K562 (cell line): ENCODE data around the gene CYSTM1. TPM values are rescaled to one million over a fixed set of nuclear protein-coding genes. Genes with fewer than 3 reads are reported as not detected.

Source experiments
- ATAC-seq: fragments of 200-7000 bp; cut with Tn5 transposase; 3 replicates; pipeline ENCODE4 v1.9.1; 2020; ENCODE audit warnings: moderate library complexity
- BruUV-seq: library from RNA; stranded (reverse); fragments of 400-500 nt; replicated peaks from 2 replicates; lab custom pipeline; 2021; lab: Mats Ljungman, UMichigan
- CTCF ChIA-PET: fragments of 300-600 bp; formaldehyde crosslinking; extraction: SDS; loops from one replicate; lab custom pipeline; 2021; ENCODE audit warnings: low intra/inter-chr PET ratio; lab: Yijun Ruan, JAX
- POLR2A ChIA-PET: fragments of 300-600, 350-650 bp; sonication (Branson Sonifier 250); formaldehyde crosslinking; extraction: SDS; loops from one replicate; lab custom pipeline; 2021; ENCODE audit warnings: antibody characterized with exemption, inconsistent platforms; lab: Yijun Ruan, JAX
- DNase-seq, 4 experiments: peaks; one replicate each; pipeline versions ENCODE4 v3.0.0 to v3.0.0-alpha.2; 2011 to 2018; ENCODE audit warnings: low spot score in 3 of 4, mixed read lengths in 3 of 4; ENCODE audit errors: extremely low read depth in 1 of 4
- FAIRE-seq: peaks from 2 replicates; lab custom pipeline; 2011; peaks lifted over from hg19 to GRCh38; lab: Jason Lieb, UNC
- H2AFZ ChIP-seq: 2 replicates; pipeline ENCODE4 v1.6.0; 2011; ENCODE audit warnings: low read depth, low read length, control low read depth, inconsistent platforms
- H3K27ac ChIP-seq: fragments of 200-600 bp; 3 replicates; pipeline ENCODE4 v1.8.0; 2011; ENCODE audit warnings: low read depth, mild to moderate bottlenecking, control low read depth, inconsistent platforms, low read length, moderate library complexity, mixed read lengths; ENCODE audit errors: extremely low read depth
- H3K27me3 ChIP-seq, 2 experiments: fragments of 300-600 bp in 1 of 2; 2 replicates in 1 of 2; 3 replicates in 1 of 2; pipeline versions ENCODE4 v1.6.0 to v1.8.0; 2011; ENCODE audit warnings: inconsistent platforms in 2 of 2, low read length in 2 of 2, mild to moderate bottlenecking in 1 of 2, mixed read lengths in 1 of 2, moderate library complexity in 1 of 2; ENCODE audit not compliant: control insufficient read depth in 2 of 2, insufficient read depth in 2 of 2
- H3K36me3 ChIP-seq: fragments of 300-600 bp; 3 replicates; pipeline ENCODE4 v1.8.0; 2011; ENCODE audit warnings: mild to moderate bottlenecking, low read length, inconsistent platforms; ENCODE audit not compliant: control insufficient read depth, insufficient read depth
- H3K4me1 ChIP-seq, 2 experiments: fragments of 200-600 bp in 1 of 2; replicated peaks in 1 of 2; 2 replicates in 1 of 2; 3 replicates in 1 of 2; pipeline versions ENCODE4 v1.5.1 to v1.8.0; 2011; ENCODE audit warnings: inconsistent platforms in 2 of 2, low read length in 2 of 2, mild to moderate bottlenecking in 1 of 2, mixed read lengths in 1 of 2, moderate library complexity in 1 of 2; ENCODE audit not compliant: control insufficient read depth in 2 of 2, insufficient read depth in 2 of 2
- H3K4me2 ChIP-seq: 2 replicates; pipeline ENCODE4 v1.6.1; 2011; ENCODE audit warnings: low read length, control low read depth, inconsistent platforms, mixed read lengths; ENCODE audit not compliant: insufficient read depth
- H3K4me3 ChIP-seq: fragments of 200-600 bp; sonication (generic), shearing (Covaris generic); 2 replicates; pipeline ENCODE4 v1.5.1; 2016; ENCODE audit warnings: control low read depth, inconsistent platforms
- H3K79me2 ChIP-seq: fragments of 200-600 bp; 3 replicates; pipeline ENCODE4 v1.8.0; 2011; ENCODE audit warnings: low read length, inconsistent platforms; ENCODE audit not compliant: control insufficient read depth, insufficient read depth
- H3K9ac ChIP-seq, 2 experiments: 2 replicates each; pipeline versions ENCODE4 v1.6.0 to v1.6.1; 2011; ENCODE audit warnings: low read depth in 2 of 2, low read length in 2 of 2, control low read depth in 1 of 2, inconsistent platforms in 1 of 2, mild to moderate bottlenecking in 1 of 2, mixed read lengths in 1 of 2; ENCODE audit not compliant: insufficient read depth in 1 of 2
- H3K9me1 ChIP-seq: one replicate; pipeline ENCODE4 v1.6.0; 2011; ENCODE audit warnings: inconsistent platforms, mild to moderate bottlenecking, low read length, moderate library complexity; ENCODE audit not compliant: control insufficient read depth, insufficient read depth
- H3K9me3 ChIP-seq: replicated peaks from 2 replicates; pipeline ENCODE4 v1.5.1; 2011; ENCODE audit warnings: low read depth, low read length, inconsistent platforms; ENCODE audit not compliant: control insufficient read depth, insufficient read depth
- H4K20me1 ChIP-seq: replicated peaks from 2 replicates; pipeline ENCODE4 v1.6.1; 2011; ENCODE audit warnings: low read length, inconsistent platforms, mixed read lengths; ENCODE audit not compliant: control insufficient read depth, insufficient read depth
- HDAC2 ChIP-seq: fragments of 450-650 bp; IDR thresholded peaks from 2 replicates; pipeline ENCODE4 v1.6.1; 2016; ENCODE audit warnings: mild to moderate bottlenecking
- HOXB6 ChIP-seq: fragments of 250-450 bp; sonication (Bioruptor Pico); IDR thresholded peaks from 2 replicates; pipeline ENCODE4 v1.5.1; 2022; ENCODE audit warnings: mild to moderate bottlenecking, borderline replicate concordance
- KLF6 ChIP-seq: fragments of 250-450 bp; sonication (Bioruptor Pico); IDR thresholded peaks from 2 replicates; pipeline ENCODE4 v1.4.0; 2020; ENCODE audit warnings: mild to moderate bottlenecking, moderate library complexity, borderline replicate concordance
- NFIC ChIP-seq: fragments of 450-650 bp; IDR thresholded peaks from 2 replicates; pipeline ENCODE4 v1.6.1; 2017; ENCODE audit warnings: mild to moderate bottlenecking, inconsistent platforms
- ZKSCAN1 ChIP-seq: fragments of 150-350 bp; IDR thresholded peaks from 2 replicates; pipeline ENCODE4 v1.6.1; 2016; ENCODE audit warnings: low read depth, low read length
- ZNF282 ChIP-seq: sonication (generic); formaldehyde crosslinking; IDR thresholded peaks from 2 replicates; pipeline ENCODE4 v1.8.1; 2023; ENCODE audit warnings: missing genetic modification reagents
- ZNF785 ChIP-seq: fragments of 250-450 bp; sonication (Bioruptor Pico); IDR thresholded peaks from 2 replicates; pipeline ENCODE4 v1.4.0; 2020; ENCODE audit warnings: mild to moderate bottlenecking
- WGBS: fragments of 100-300 bp; shearing (Covaris generic); methylation state at CpG from one replicate; pipeline ENCODE4 v1.1.6; 2016; ENCODE audit warnings: low coverage, mixed read lengths; ENCODE audit not compliant: insufficient coverage; ENCODE audit errors: missing lambda C conversion rate; 5-methylcytosine and 5-hydroxymethylcytosine counted together
- in situ Hi-C: fragments of 300-500 bp; cut with MboI; formaldehyde crosslinking; loops from 4 replicates; pipeline ENCODE4 v1.15.0; 2018; ENCODE audit warnings: inconsistent platforms, mixed read lengths
- intact Hi-C: fragments of 100-400 bp; cut with micrococcal nuclease; formaldehyde crosslinking; loops from 2 replicates; pipeline ENCODE4 v1.14.2; 2022
- polyA plus RNA-seq, 8 experiments: library from polyadenylated mRNA; depleted of rRNA in 4 of 8; stranded (reverse) in 5 of 8; unstranded in 3 of 8; fragments of >200 nt; fragmentation: Nextera tagmentation in 2 of 8; fragmentation: Illumina TruSeq in 1 of 8; extraction: Ambion mirVana in 2 of 8; extraction: Trizol in 1 of 8; gene quantifications; 2 replicates each; pipeline versions ENCODE4 v1.2.1 to v1.2.3, GENCODE V29; 2011 to 2014; ENCODE audit warnings: inconsistent platforms in 1 of 8, missing spikeins in 1 of 8
- total RNA-seq, 7 experiments: library from RNA; depleted of rRNA in 6 of 7; stranded (reverse); fragments of >200 nt in 6 of 7; fragmentation: Illumina TruSeq in 2 of 7; extraction: Trizol in 2 of 7; gene quantifications; 2 replicates each; pipeline versions ENCODE4 v1.2.1 to v1.2.3, GENCODE V29; 2011 to 2021; ENCODE audit warnings: low replicate concordance in 1 of 7
- TF ChIP-seq, protein P1 (sequence below): fragments of 450-650 bp; IDR thresholded peaks from 2 replicates; pipeline ENCODE4 v1.6.1; 2016
- TF ChIP-seq, protein P2 (sequence below): fragments of 450-650 bp; IDR thresholded peaks from 2 replicates; pipeline ENCODE4 v1.6.1; 2016; ENCODE audit warnings: low read depth
- TF ChIP-seq, protein P3 (sequence below): sonication (generic); formaldehyde crosslinking; IDR thresholded peaks from 2 replicates; pipeline ENCODE4 v1.8.1; 2023; ENCODE audit warnings: mild to moderate bottlenecking, missing genetic modification reagents, moderate library complexity

CYSTM1 gene
- total and polyA plus RNA-seq, 9 of the 15 experiments (the other 6 are each of a cell fraction or from before 2014, with no cell fraction given) = 76.1 to 422 (median 108) TPM

DNA sequence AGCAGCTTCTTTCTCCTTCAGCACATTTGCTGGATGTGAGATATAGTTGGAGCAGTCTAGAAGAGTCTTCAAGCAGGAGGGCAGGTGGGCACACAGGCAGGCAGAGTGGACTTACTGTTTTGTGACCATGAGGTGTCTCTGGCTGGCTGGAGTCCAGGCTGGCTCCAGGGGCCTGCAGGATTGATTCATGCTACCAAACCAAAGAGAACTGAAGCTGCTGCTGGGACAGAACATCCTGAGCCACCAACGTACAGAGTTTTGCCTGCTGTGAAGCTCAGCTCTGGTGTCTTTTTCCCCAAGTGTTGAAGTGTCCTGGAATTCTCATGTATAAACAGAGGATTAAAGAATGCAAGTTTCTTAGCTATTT is 45.7 kb downstream of the CYSTM1 start:
- WGBS = 40% methylated on average over 1 of the region's 1 CpG
- no peak for ATAC-seq
- peak overlapping the region; percentile 76; the same call in 2 of the 3 replicates for H3K27ac ChIP-seq
- intact Hi-C loops = no loop called here
- peaks cover 19% of the 10 kb centered on the region for H3K36me3 ChIP-seq
- peak overlapping the region; percentile 39 to 56; a peak in 2 of 4 replicates for H3K9ac ChIP-seq
- ChIA-PET CTCF (no interaction called here), POLR2A (interaction anchor here (1.7 to 2.1 kb wide), 3 partner anchors 10 to 43 kb away, joined by 6 to 8 read pairs (median 7); no protein-coding TSS in a partner anchor)
- TF ChIP-seq ZNF282 (CRISPR knock-in tag) (no peak), ZKSCAN1 (no peak), HDAC2 (no peak), NFIC (peak; percentile 29; the same call in 1 of the 2 replicates), ZNF785 (CRISPR knock-in tag) (no peak), HOXB6 (CRISPR knock-in tag) (no peak), KLF6 (CRISPR knock-in tag) (no peak)
- TF ChIP-seq, protein P1, sequence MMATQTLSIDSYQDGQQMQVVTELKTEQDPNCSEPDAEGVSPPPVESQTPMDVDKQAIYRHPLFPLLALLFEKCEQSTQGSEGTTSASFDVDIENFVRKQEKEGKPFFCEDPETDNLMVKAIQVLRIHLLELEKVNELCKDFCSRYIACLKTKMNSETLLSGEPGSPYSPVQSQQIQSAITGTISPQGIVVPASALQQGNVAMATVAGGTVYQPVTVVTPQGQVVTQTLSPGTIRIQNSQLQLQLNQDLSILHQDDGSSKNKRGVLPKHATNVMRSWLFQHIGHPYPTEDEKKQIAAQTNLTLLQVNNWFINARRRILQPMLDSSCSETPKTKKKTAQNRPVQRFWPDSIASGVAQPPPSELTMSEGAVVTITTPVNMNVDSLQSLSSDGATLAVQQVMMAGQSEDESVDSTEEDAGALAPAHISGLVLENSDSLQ = no peak
- TF ChIP-seq, protein P2, sequence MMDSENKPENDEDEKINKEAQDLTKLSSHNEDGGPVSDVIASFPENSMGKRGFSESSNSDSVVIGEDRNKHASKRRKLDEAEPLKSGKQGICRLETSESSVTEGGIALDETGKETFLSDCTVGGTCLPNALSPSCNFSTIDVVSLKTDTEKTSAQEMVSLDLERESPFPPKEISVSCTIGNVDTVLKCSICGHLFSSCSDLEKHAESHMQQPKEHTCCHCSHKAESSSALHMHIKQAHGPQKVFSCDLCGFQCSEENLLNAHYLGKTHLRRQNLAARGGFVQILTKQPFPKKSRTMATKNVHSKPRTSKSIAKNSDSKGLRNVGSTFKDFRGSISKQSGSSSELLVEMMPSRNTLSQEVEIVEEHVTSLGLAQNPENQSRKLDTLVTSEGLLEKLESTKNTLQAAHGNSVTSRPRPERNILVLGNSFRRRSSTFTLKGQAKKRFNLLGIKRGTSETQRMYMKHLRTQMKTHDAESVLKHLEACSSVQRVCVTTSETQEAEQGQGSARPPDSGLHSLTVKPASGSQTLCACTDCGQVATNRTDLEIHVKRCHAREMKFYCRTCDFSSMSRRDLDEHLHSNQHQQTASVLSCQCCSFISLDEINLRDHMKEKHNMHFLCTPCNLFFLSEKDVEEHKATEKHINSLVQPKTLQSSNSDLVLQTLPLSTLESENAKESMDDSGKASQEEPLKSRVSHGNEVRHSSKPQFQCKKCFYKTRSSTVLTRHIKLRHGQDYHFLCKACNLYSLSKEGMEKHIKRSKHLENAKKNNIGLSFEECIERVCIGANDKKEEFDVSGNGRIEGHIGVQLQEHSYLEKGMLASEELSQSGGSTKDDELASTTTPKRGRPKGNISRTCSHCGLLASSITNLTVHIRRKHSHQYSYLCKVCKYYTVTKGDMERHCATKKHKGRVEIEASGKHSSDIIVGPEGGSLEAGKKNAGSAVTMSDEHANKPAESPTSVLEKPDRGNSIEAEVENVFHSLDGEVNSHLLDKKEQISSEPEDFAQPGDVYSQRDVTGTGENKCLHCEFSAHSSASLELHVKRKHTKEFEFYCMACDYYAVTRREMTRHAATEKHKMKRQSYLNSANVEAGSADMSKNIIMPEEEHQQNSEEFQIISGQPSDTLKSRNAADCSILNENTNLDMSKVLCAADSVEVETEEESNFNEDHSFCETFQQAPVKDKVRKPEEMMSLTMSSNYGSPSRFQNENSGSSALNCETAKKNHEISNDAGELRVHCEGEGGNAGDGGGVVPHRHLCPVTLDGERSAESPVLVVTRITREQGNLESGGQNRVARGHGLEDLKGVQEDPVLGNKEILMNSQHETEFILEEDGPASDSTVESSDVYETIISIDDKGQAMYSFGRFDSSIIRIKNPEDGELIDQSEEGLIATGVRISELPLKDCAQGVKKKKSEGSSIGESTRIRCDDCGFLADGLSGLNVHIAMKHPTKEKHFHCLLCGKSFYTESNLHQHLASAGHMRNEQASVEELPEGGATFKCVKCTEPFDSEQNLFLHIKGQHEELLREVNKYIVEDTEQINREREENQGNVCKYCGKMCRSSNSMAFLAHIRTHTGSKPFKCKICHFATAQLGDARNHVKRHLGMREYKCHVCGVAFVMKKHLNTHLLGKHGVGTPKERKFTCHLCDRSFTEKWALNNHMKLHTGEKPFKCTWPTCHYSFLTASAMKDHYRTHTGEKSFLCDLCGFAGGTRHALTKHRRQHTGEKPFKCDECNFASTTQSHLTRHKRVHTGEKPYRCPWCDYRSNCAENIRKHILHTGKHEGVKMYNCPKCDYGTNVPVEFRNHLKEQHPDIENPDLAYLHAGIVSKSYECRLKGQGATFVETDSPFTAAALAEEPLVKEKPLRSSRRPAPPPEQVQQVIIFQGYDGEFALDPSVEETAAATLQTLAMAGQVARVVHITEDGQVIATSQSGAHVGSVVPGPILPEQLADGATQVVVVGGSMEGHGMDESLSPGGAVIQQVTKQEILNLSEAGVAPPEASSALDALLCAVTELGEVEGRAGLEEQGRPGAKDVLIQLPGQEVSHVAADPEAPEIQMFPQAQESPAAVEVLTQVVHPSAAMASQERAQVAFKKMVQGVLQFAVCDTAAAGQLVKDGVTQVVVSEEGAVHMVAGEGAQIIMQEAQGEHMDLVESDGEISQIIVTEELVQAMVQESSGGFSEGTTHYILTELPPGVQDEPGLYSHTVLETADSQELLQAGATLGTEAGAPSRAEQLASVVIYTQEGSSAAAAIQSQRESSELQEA = no peak
- TF ChIP-seq, protein P3, sequence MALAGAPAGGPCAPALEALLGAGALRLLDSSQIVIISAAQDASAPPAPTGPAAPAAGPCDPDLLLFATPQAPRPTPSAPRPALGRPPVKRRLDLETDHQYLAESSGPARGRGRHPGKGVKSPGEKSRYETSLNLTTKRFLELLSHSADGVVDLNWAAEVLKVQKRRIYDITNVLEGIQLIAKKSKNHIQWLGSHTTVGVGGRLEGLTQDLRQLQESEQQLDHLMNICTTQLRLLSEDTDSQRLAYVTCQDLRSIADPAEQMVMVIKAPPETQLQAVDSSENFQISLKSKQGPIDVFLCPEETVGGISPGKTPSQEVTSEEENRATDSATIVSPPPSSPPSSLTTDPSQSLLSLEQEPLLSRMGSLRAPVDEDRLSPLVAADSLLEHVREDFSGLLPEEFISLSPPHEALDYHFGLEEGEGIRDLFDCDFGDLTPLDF (CRISPR knock-in tag) = 0 out of 2 replicates have a peak, but pooled peaks have one; percentile 41
- FAIRE-seq = no peak
- no peak for DNase-seq
- H4K20me1 ChIP-seq = no peaks in the 10 kb centered on the region
- H3K4me1 ChIP-seq = peaks cover 34 to 87% of the 10 kb centered on the region in 2 experiments
- H3K79me2 ChIP-seq = peaks cover 85% of the 10 kb centered on the region
- no peaks in the 10 kb centered on the region for H3K9me3 ChIP-seq
- no peaks in the 10 kb centered on the region for H3K27me3 ChIP-seq
- H3K9me1 ChIP-seq = peaks cover 4% of the 10 kb centered on the region
- in situ Hi-C loops = no loop called here
- no peak overlapping the region for H3K4me3 ChIP-seq
- no TSS peak for BruUV-seq
- no peak overlapping the region for H3K4me2 ChIP-seq
- H2AFZ ChIP-seq = no peak overlapping the region
